ENCODE measurements around the gene WNT3A. TPM values are rescaled to one million over a fixed set of nuclear protein-coding genes. Genes with fewer than 3 reads are reported as not detected.
A peak's percentile ranks its signal among the peaks of the same experiment; 100 is the strongest.

The WNT3A gene
- total and polyA plus RNA-seq, 9 of the 15 experiments (the other 6 are each of a cell fraction or from before 2014, with no cell fraction given): not detected

DNA sequence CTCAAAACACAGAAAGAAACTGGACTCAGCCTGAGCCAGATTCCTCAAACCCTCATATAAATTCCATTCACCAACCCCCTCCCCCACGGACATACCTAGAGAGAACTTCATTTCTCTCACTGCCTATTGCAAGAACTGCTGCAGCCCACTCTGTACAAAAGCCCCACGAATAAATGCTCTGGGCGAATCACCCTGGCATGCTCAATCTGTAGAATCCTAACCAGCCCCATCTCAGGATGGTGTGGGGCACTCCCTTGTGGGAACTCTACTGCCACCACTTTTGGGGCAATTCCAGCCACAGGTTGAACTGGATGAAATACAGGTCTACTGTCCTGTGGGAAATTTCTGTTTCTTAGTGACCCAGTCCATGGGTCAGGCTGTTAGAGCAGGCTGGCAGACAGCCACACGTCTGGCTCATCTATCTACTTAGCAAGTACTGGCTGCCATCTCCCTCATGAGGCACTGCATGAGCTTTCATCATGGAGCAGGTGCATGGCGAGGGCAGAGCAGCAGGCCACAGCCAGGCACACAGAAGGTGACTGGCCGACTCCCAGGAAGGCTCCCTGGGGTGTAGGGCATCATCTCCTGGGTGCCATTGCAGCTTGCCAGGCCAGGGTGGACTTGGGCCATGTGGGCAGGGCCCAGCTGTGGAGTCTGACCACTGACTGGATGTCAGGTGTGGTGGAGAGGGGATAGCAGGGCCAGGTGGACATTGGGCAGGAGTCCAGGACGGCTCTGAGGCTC is 97.9 kb downstream of the WNT3A start:
- Histone ChIP-seq H3K4me2 (ENCODE audit: insufficient read depth, low read length) (no peak overlapping the region; the same call in 1 of the 2 replicates), H3K27ac (ENCODE audit: extremely low read depth, low read depth, low read length) (0 out of 3 replicates have a peak overlapping the region, but pooled peaks have one; percentile 87), H3K27me3 (ENCODE audit: control insufficient read depth in 2 of 2, insufficient read depth in 2 of 2, low read length in 2 of 2) (no peaks in the 10 kb centered on the region), H3K9me3 (replicated peaks; ENCODE audit: control insufficient read depth, insufficient read depth, low read depth, low read length) (peaks cover 5% of the 10 kb centered on the region; the same call in 1 of the 2 replicates), H4K20me1 (replicated peaks; ENCODE audit: control insufficient read depth, insufficient read depth, low read length) (peaks cover 12% of the 10 kb centered on the region), H3K79me2 (ENCODE audit: control insufficient read depth, insufficient read depth, low read length) (peaks cover 56% of the 10 kb centered on the region), H3K4me1 (replicated peaks in 1 of 2; ENCODE audit: control insufficient read depth in 2 of 2, insufficient read depth in 2 of 2, low read length in 2 of 2) (peaks cover 20 to 70% of the 10 kb centered on the region in 2 experiments), H3K9ac (ENCODE audit: insufficient read depth in 1 of 2, low read depth in 2 of 2, low read length in 2 of 2) (peak overlapping the region in 1 of 2 experiments; percentile 4; a peak in 1 of 4 replicates), H3K36me3 (ENCODE audit: control insufficient read depth, insufficient read depth, low read length) (peaks cover 48% of the 10 kb centered on the region; the same call in 2 of the 3 replicates), H3K4me3 (no peak overlapping the region), H3K9me1 (ENCODE audit: control insufficient read depth, insufficient read depth, low read length) (peaks cover 3% of the 10 kb centered on the region), H2AFZ (ENCODE audit: low read depth, low read length) (no peak overlapping the region)
- in situ Hi-C loops (cut with MboI) (no loop called here), intact Hi-C loops (cut with micrococcal nuclease) (no loop called here)
- ChIA-PET POLR2A (interaction anchor here (0.6 to 2.1 kb wide), 2 partner anchors 13 to 62 kb away, joined by 3 to 11 read pairs; no protein-coding TSS in a partner anchor), CTCF (ENCODE audit: low intra/inter-chr PET ratio) (no interaction called here)
- DNase-seq (ENCODE audit: extremely low read depth in 1 of 4, low spot score in 3 of 4): peak in 1 of 4 experiments; percentile 4
- ATAC-seq: no peak
- BruUV-seq (replicated peaks): no TSS peak
- 80% methylated on average over 7 of the region's 7 CpGs for WGBS (ENCODE audit: insufficient coverage, low coverage, missing lambda C conversion rate)
- TF ChIP-seq, protein P1, sequence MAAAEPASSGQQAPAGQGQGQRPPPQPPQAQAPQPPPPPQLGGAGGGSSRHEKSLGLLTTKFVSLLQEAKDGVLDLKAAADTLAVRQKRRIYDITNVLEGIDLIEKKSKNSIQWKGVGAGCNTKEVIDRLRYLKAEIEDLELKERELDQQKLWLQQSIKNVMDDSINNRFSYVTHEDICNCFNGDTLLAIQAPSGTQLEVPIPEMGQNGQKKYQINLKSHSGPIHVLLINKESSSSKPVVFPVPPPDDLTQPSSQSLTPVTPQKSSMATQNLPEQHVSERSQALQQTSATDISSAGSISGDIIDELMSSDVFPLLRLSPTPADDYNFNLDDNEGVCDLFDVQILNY (CRISPR knock-in tag; IDR thresholded peaks at IDR 0.05): peak; percentile 71; the same call in 1 of the 2 replicates
- TF ChIP-seq POLR2AphosphoS2 (IDR thresholded peaks at IDR 0.05; ENCODE audit: low read length) (0 out of 2 replicates have a peak, but pooled peaks have one; percentile 29), HNRNPL (IDR thresholded peaks at IDR 0.05; ENCODE audit: low read depth, low read length) (no peak), POLR2G (IDR thresholded peaks at IDR 0.05; ENCODE audit: low read depth, low read length) (peak; percentile 58; the same call in 1 of the 2 replicates), MYNN (IDR thresholded peaks at IDR 0.05) (peak; percentile 9; the same call in 1 of the 2 replicates), MYNN (CRISPR knock-in tag; IDR thresholded peaks at IDR 0.05) (no peak), POLR2A (conservative IDR thresholded peaks at IDR 0.05) (peak; percentile 39; the same call in 1 of the 2 replicates), RBFOX2 (IDR thresholded peaks at IDR 0.05; ENCODE audit: low read depth, low read length) (peak; percentile 54; the same call in 1 of the 2 replicates)
- TF ChIP-seq, protein P2, sequence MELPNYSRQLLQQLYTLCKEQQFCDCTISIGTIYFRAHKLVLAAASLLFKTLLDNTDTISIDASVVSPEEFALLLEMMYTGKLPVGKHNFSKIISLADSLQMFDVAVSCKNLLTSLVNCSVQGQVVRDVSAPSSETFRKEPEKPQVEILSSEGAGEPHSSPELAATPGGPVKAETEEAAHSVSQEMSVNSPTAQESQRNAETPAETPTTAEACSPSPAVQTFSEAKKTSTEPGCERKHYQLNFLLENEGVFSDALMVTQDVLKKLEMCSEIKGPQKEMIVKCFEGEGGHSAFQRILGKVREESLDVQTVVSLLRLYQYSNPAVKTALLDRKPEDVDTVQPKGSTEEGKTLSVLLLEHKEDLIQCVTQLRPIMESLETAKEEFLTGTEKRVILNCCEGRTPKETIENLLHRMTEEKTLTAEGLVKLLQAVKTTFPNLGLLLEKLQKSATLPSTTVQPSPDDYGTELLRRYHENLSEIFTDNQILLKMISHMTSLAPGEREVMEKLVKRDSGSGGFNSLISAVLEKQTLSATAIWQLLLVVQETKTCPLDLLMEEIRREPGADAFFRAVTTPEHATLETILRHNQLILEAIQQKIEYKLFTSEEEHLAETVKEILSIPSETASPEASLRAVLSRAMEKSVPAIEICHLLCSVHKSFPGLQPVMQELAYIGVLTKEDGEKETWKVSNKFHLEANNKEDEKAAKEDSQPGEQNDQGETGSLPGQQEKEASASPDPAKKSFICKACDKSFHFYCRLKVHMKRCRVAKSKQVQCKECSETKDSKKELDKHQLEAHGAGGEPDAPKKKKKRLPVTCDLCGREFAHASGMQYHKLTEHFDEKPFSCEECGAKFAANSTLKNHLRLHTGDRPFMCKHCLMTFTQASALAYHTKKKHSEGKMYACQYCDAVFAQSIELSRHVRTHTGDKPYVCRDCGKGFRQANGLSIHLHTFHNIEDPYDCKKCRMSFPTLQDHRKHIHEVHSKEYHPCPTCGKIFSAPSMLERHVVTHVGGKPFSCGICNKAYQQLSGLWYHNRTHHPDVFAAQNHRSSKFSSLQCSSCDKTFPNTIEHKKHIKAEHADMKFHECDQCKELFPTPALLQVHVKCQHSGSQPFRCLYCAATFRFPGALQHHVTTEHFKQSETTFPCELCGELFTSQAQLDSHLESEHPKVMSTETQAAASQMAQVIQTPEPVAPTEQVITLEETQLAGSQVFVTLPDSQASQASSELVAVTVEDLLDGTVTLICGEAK (IDR thresholded peaks at IDR 0.05): no peak
- TF ChIP-seq, protein P2 (CRISPR knock-in tag; IDR thresholded peaks at IDR 0.05): no peak
- no peak for FAIRE-seq
